HG02840 (cell line): ENCODE data around the gene IER5.
A peak's percentile ranks its signal among the peaks of the same experiment; 100 is the strongest.
"Not testable (repeated sequence)": the region's sequence is repeated elsewhere in the genome, so short reads cannot be mapped to it uniquely, and the experiment has no call there.

Source experiments
- ATAC-seq: cut with Tn5 transposase; IDR thresholded peaks from one replicate; pipeline ENCODE4 v1.9.1; 2021; ENCODE audit warnings: mild to moderate bottlenecking, moderate library complexity, moderate number of reproducible peaks; ENCODE audit not compliant: unreplicated experiment, low FRiP score

IER5 gene

GRCh38 chr1:181113059-181113641 lies 24.6 kb downstream of the IER5 start:
- ATAC-seq = no peak

- no peak for ATAC-seq
These were observed 26.3 kb downstream of the IER5 start for GRCh38 chr1:181114574-181115367.

GRCh38 chr1:181115368-181115684 lies 26.8 kb downstream of the IER5 start:
- ATAC-seq = no peak

- ATAC-seq = not testable (repeated sequence)
These were observed 27.5 kb downstream of the IER5 start for GRCh38 chr1:181115971-181116370.

- ATAC-seq = no peak
These were observed 28.4 kb downstream of the IER5 start for GRCh38 chr1:181116819-181117390.

- ATAC-seq = no peak
These were observed 29.3 kb downstream of the IER5 start for GRCh38 chr1:181117648-181118449.

- no peak for ATAC-seq
These were observed 30.8 kb downstream of the IER5 start for GRCh38 chr1:181119093-181119989.

GRCh38 chr1:181120924-181121323 lies 32.4 kb downstream of the IER5 start:
- no peak for ATAC-seq

- ATAC-seq = no peak
These were observed 33.0 kb downstream of the IER5 start for GRCh38 chr1:181121498-181121897.

GRCh38 chr1:181122222-181122621 lies 33.7 kb downstream of the IER5 start:
- ATAC-seq = no peak

GRCh38 chr1:181123173-181123572 lies 34.7 kb downstream of the IER5 start:
- no peak for ATAC-seq

GRCh38 chr1:181124291-181124751 lies 35.8 kb downstream of the IER5 start:
- no peak for ATAC-seq

GRCh38 chr1:181126289-181126688 lies 37.8 kb downstream of the IER5 start:
- ATAC-seq = no peak

GRCh38 chr1:181126871-181127587 lies 38.5 kb downstream of the IER5 start:
- no peak for ATAC-seq

GRCh38 chr1:181127898-181128453 lies 39.5 kb downstream of the IER5 start:
- no peak for ATAC-seq

GRCh38 chr1:181128592-181129497 lies 40.3 kb downstream of the IER5 start:
- ATAC-seq = peak; percentile 40

GRCh38 chr1:181129771-181130606 lies 41.5 kb downstream of the IER5 start:
- no peak for ATAC-seq
